ENCODE results near the gene SCN8A. TPM values are rescaled to one million over a fixed set of nuclear protein-coding genes. Genes with fewer than 3 reads are reported as not detected.

SCN8A gene
- total and polyA plus RNA-seq, 7 donors = under 0.01 to 2.1 (median 0.71) TPM

GRCh38 chr12:51766067-51766676 is 175.1 kb downstream of the SCN8A start:
- H3K27ac ChIP-seq = no peak overlapping the region
- H3K4me1 ChIP-seq = no peaks in the 10 kb centered on the region
- TF ChIP-seq CTCF (IDR thresholded peaks at IDR 0.05) (no peak), POLR2AphosphoS5 (IDR thresholded peaks at IDR 0.05) (no peak), POLR2A (IDR thresholded peaks at IDR 0.05) (no peak), EP300 (IDR thresholded peaks at IDR 0.05) (no peak)
- H3K36me3 ChIP-seq = no peaks in the 10 kb centered on the region
- H3K9me3 ChIP-seq = no peaks in the 10 kb centered on the region
- DNase-seq = no peak
- no peak overlapping the region for H3K4me3 ChIP-seq
- intact Hi-C loops (cut with DNase I) = no loop called here
- WGBS, 2 donors = 87 to 94% methylated on average over 6 of the region's 6 CpGs
- H3K27me3 ChIP-seq = no peaks in the 10 kb centered on the region

- no peaks in the 10 kb centered on the region for H3K27me3 ChIP-seq
- TF ChIP-seq CTCF (IDR thresholded peaks at IDR 0.05) = no peak
- TF ChIP-seq POLR2AphosphoS5 (IDR thresholded peaks at IDR 0.05) = no peak
- no peak for TF ChIP-seq POLR2A (IDR thresholded peaks at IDR 0.05)
- no peak for TF ChIP-seq EP300 (IDR thresholded peaks at IDR 0.05)
- H3K4me1 ChIP-seq = no peaks in the 10 kb centered on the region
- no peak for DNase-seq
- no peaks in the 10 kb centered on the region for H3K36me3 ChIP-seq
- 42 to 77% methylated on average over 1 of the region's 1 CpG for WGBS, 2 donors
- H3K9me3 ChIP-seq = no peaks in the 10 kb centered on the region
- no peak overlapping the region for H3K4me3 ChIP-seq
- H3K27ac ChIP-seq = no peak overlapping the region
- intact Hi-C loops (cut with DNase I) = no loop called here
Measured at GRCh38 chr12:51771008-51771407, 180.0 kb downstream of the SCN8A start.

- 96% methylated on average over 2 of the region's 2 CpGs for WGBS, 2 donors
- Histone ChIP-seq H3K27me3 (no peaks in the 10 kb centered on the region), H3K27ac (no peak overlapping the region), H3K36me3 (no peaks in the 10 kb centered on the region), H3K9me3 (no peaks in the 10 kb centered on the region), H3K4me1 (no peaks in the 10 kb centered on the region), H3K4me3 (no peak overlapping the region)
- intact Hi-C loops (cut with DNase I) = no loop called here
- TF ChIP-seq POLR2AphosphoS5 (IDR thresholded peaks at IDR 0.05) (no peak), POLR2A (IDR thresholded peaks at IDR 0.05) (no peak), CTCF (IDR thresholded peaks at IDR 0.05) (no peak), EP300 (IDR thresholded peaks at IDR 0.05) (no peak)
- DNase-seq = no peak
Measured at GRCh38 chr12:51773145-51773869, 182.3 kb downstream of the SCN8A start.

GRCh38 chr12:51774933-51775332 is 183.9 kb downstream of the SCN8A start:
- intact Hi-C loops (cut with DNase I) = no loop called here
- no peaks in the 10 kb centered on the region for H3K9me3 ChIP-seq
- DNase-seq = no peak
- WGBS, 2 donors = 87 to 92% methylated on average over 2 of the region's 2 CpGs
- no peak overlapping the region for H3K27ac ChIP-seq
- no peaks in the 10 kb centered on the region for H3K27me3 ChIP-seq
- no peaks in the 10 kb centered on the region for H3K4me1 ChIP-seq
- no peak overlapping the region for H3K4me3 ChIP-seq
- TF ChIP-seq CTCF (IDR thresholded peaks at IDR 0.05) (no peak), POLR2A (IDR thresholded peaks at IDR 0.05) (no peak), POLR2AphosphoS5 (IDR thresholded peaks at IDR 0.05) (no peak), EP300 (IDR thresholded peaks at IDR 0.05) (no peak)
- H3K36me3 ChIP-seq = no peaks in the 10 kb centered on the region
